HEK293 (cell line): ENCODE results near the gene GALNTL6.

ENCODE experiments used
- IKZF3 ChIP-seq: fragments of 450-650 bp; IDR thresholded peaks from 2 replicates; pipeline ENCODE4 v1.5.0; 2018; ENCODE audit warnings: missing biosample characterization, mild to moderate bottlenecking, missing genetic modification characterization, moderate library complexity
- REST ChIP-seq: fragments of 450-650 bp; formaldehyde crosslinking; IDR thresholded peaks from 2 replicates; pipeline ENCODE4 v1.5.1; 2016; ENCODE audit warnings: missing biosample characterization, missing genetic modification characterization
- YY1 ChIP-seq: fragments of 450-650 bp; formaldehyde crosslinking; IDR thresholded peaks from 2 replicates; pipeline ENCODE4 v1.5.1; 2018; ENCODE audit warnings: missing biosample characterization, missing genetic modification characterization
- ZBTB26 ChIP-seq: fragments of 450-650 bp; formaldehyde crosslinking; optimal IDR thresholded peaks from 2 replicates; pipeline ENCODE3; 2016; ENCODE audit warnings: missing biosample characterization, mild to moderate bottlenecking, missing genetic modification characterization
- ZNF248 ChIP-seq: fragments of 450-650 bp; formaldehyde crosslinking; IDR thresholded peaks from 2 replicates; pipeline ENCODE4 v1.5.1; 2017; ENCODE audit warnings: missing biosample characterization, missing genetic modification characterization
- ZNF311 ChIP-seq: fragments of 450-650 bp; formaldehyde crosslinking; IDR thresholded peaks from 2 replicates; pipeline ENCODE4 v1.5.1; 2017; ENCODE audit warnings: missing biosample characterization, missing genetic modification characterization, borderline replicate concordance
- ZNF501 ChIP-seq: fragments of 450-650 bp; formaldehyde crosslinking; IDR thresholded peaks from 2 replicates; pipeline ENCODE4 v1.5.1; 2016; ENCODE audit warnings: missing biosample characterization, missing genetic modification characterization
- ZNF558 ChIP-seq: fragments of 450-650 bp; formaldehyde crosslinking; IDR thresholded peaks from 2 replicates; pipeline ENCODE4 v1.5.1; 2016; ENCODE audit warnings: missing biosample characterization, missing genetic modification characterization
- ZNF580 ChIP-seq: fragments of 450-650 bp; formaldehyde crosslinking; IDR thresholded peaks from 2 replicates; pipeline ENCODE4 v1.5.1; 2016; ENCODE audit warnings: missing biosample characterization, missing genetic modification characterization
- ZNF629 ChIP-seq: fragments of 450-650 bp; formaldehyde crosslinking; IDR thresholded peaks from 2 replicates; pipeline ENCODE4 v1.5.1; 2017; ENCODE audit warnings: missing biosample characterization, missing genetic modification characterization
- TF ChIP-seq, protein P1 (sequence below): fragments of 450-650 bp; formaldehyde crosslinking; IDR thresholded peaks from 2 replicates; pipeline ENCODE4 v1.5.1; 2016; ENCODE audit warnings: missing biosample characterization, missing genetic modification characterization

DNA sequence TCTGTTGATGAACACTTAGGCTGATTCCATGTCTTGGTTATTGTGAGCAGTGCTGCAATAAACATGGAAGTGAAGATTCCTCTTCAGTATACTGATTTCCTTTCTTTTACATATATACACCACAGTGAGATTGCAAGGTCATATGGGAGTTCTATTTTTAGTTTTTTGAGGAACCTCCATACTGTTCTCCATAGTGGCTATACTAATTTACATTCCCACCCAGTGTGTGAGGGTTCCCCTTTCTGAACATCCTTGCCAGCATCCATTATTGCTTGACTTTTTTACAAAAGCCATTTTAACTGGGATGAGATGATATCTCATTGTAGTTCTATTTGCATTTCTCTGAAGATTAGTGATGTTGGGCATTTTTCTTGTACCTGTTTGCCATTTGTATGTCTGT is 1274.9 kb downstream of the GALNTL6 start:
- TF ChIP-seq, protein P1, sequence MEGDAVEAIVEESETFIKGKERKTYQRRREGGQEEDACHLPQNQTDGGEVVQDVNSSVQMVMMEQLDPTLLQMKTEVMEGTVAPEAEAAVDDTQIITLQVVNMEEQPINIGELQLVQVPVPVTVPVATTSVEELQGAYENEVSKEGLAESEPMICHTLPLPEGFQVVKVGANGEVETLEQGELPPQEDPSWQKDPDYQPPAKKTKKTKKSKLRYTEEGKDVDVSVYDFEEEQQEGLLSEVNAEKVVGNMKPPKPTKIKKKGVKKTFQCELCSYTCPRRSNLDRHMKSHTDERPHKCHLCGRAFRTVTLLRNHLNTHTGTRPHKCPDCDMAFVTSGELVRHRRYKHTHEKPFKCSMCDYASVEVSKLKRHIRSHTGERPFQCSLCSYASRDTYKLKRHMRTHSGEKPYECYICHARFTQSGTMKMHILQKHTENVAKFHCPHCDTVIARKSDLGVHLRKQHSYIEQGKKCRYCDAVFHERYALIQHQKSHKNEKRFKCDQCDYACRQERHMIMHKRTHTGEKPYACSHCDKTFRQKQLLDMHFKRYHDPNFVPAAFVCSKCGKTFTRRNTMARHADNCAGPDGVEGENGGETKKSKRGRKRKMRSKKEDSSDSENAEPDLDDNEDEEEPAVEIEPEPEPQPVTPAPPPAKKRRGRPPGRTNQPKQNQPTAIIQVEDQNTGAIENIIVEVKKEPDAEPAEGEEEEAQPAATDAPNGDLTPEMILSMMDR (tag by site-specific recombination): no peak
- TF ChIP-seq IKZF3: no peak
- TF ChIP-seq ZNF580: no peak
- no peak for TF ChIP-seq ZNF501
- TF ChIP-seq REST (tag by site-specific recombination): no peak
- TF ChIP-seq YY1 (tag by site-specific recombination): no peak
- no peak for TF ChIP-seq ZNF629
- TF ChIP-seq ZBTB26 (tag by site-specific recombination): no peak
- TF ChIP-seq ZNF311 (tag by site-specific recombination): no peak
- no peak for TF ChIP-seq ZNF248
- TF ChIP-seq ZNF558 (tag by site-specific recombination): no peak
